ENCODE data around the gene FAM227B.
"Not testable (repeated sequence)": the region's sequence is repeated elsewhere in the genome, so short reads cannot be mapped to it uniquely, and the experiment has no call there.

The FAM227B gene

GRCh38 chr15:49610157-49610918 is 10.3 kb downstream of the FAM227B start:
- no peak for DNase-seq

- no peak for DNase-seq
These were observed 14.0 kb downstream of the FAM227B start for GRCh38 chr15:49606594-49606993.

- no peak for DNase-seq
These were observed 15.0 kb downstream of the FAM227B start for GRCh38 chr15:49605588-49605987.

GRCh38 chr15:49604625-49605409 is 15.8 kb downstream of the FAM227B start:
- DNase-seq: no peak

GRCh38 chr15:49592829-49593316 is 27.7 kb downstream of the FAM227B start:
- DNase-seq: not testable (repeated sequence)

- peak; percentile 9 for DNase-seq
These were observed 31.6 kb downstream of the FAM227B start for GRCh38 chr15:49589030-49589429.

GRCh38 chr15:49573421-49573820 is 47.2 kb downstream of the FAM227B start:
- peak; percentile 77 for DNase-seq

- no peak for DNase-seq
These were observed 49.9 kb downstream of the FAM227B start for GRCh38 chr15:49570672-49571071.

- DNase-seq: no peak
These were observed 50.4 kb downstream of the FAM227B start for GRCh38 chr15:49570174-49570573.

GRCh38 chr15:49560045-49560444 is 60.6 kb downstream of the FAM227B start:
- DNase-seq: no peak

GRCh38 chr15:49558929-49559328 is 61.7 kb downstream of the FAM227B start:
- DNase-seq: no peak

GRCh38 chr15:49556437-49556836 is 64.2 kb downstream of the FAM227B start:
- DNase-seq: no peak

GRCh38 chr15:49550342-49550741 is 70.3 kb downstream of the FAM227B start:
- DNase-seq: not testable (repeated sequence)

GRCh38 chr15:49538520-49538919 is 82.1 kb downstream of the FAM227B start:
- DNase-seq: no peak

- DNase-seq: no peak
These were observed 90.5 kb downstream of the FAM227B start for GRCh38 chr15:49530092-49530491.

GRCh38 chr15:49528289-49528688 is 92.3 kb downstream of the FAM227B start:
- DNase-seq: no peak

- peak; percentile 57 for DNase-seq
These were observed 98.8 kb downstream of the FAM227B start for GRCh38 chr15:49521802-49522201.

GRCh38 chr15:49512739-49513138 is 107.9 kb downstream of the FAM227B start:
- DNase-seq: not testable (repeated sequence)

GRCh38 chr15:49507261-49507660 is 113.4 kb downstream of the FAM227B start:
- DNase-seq: no peak

GRCh38 chr15:49506341-49506740 is 114.3 kb downstream of the FAM227B start:
- no peak for DNase-seq

GRCh38 chr15:49501586-49501985 is 119.0 kb downstream of the FAM227B start:
- no peak for DNase-seq

- no peak for DNase-seq
These were observed 124.4 kb downstream of the FAM227B start for GRCh38 chr15:49495993-49496753.

GRCh38 chr15:49494842-49495241 is 125.8 kb downstream of the FAM227B start:
- DNase-seq: no peak

All from hematopoietic multipotent progenitor cell treated with erythropoietin and hydrocortisone succinate and interleukin-3 and kit ligand, for 8 days (in vitro differentiated cells).